ENCODE data around the gene AMPH. TPM values are rescaled to one million over a fixed set of nuclear protein-coding genes. Genes with fewer than 3 reads are reported as not detected.

Gene AMPH
- total and polyA plus RNA-seq, 3 donors from 2014 or later: 5.8 to 9.0 (median 7.6) TPM

- H3K4me3 ChIP-seq: no peak overlapping the region
- 68 to 71% methylated on average over 1 of the region's 1 CpG for WGBS, 2 donors
- no peaks in the 10 kb centered on the region for H3K9me3 ChIP-seq
- H3K4me1 ChIP-seq: no peaks in the 10 kb centered on the region
- no peaks in the 10 kb centered on the region for H3K36me3 ChIP-seq (ENCODE audit: low read depth, missing control alignments)
- DNase-seq: no peak
- intact Hi-C loops (cut with DNase I; ENCODE audit: low total_unique reads): no loop called here
- no peak for TF ChIP-seq CTCF (IDR thresholded peaks at IDR 0.05)
- TF ChIP-seq POLR2A (IDR thresholded peaks at IDR 0.05): no peak
- no peaks in the 10 kb centered on the region for H3K27me3 ChIP-seq
- no peak overlapping the region for H3K27ac ChIP-seq
Measured at GRCh38 chr7:38656968-38657367, 25.8 kb upstream of the AMPH start.

- 45 to 76% methylated on average over 13 to 35 of the region's 35 CpGs for WGBS, 2 donors
- no peak for DNase-seq
- Histone ChIP-seq H3K36me3 (ENCODE audit: low read depth, missing control alignments) (no peaks in the 10 kb centered on the region), H3K27ac (no peak overlapping the region), H3K27me3 (no peaks in the 10 kb centered on the region), H3K4me1 (no peaks in the 10 kb centered on the region), H3K4me3 (no peak overlapping the region), H3K9me3 (no peaks in the 10 kb centered on the region)
- no peak for TF ChIP-seq POLR2A (IDR thresholded peaks at IDR 0.05)
- TF ChIP-seq CTCF (IDR thresholded peaks at IDR 0.05): no peak
- intact Hi-C loops (cut with DNase I; ENCODE audit: low total_unique reads): no loop called here
Measured at GRCh38 chr7:38655833-38656774, 24.9 kb upstream of the AMPH start.

- Histone ChIP-seq H3K4me1 (no peaks in the 10 kb centered on the region), H3K27me3 (no peaks in the 10 kb centered on the region), H3K36me3 (ENCODE audit: low read depth, missing control alignments) (no peaks in the 10 kb centered on the region), H3K27ac (no peak overlapping the region), H3K4me3 (no peak overlapping the region), H3K9me3 (no peaks in the 10 kb centered on the region)
- TF ChIP-seq CTCF (IDR thresholded peaks at IDR 0.05): no peak
- no peak for TF ChIP-seq POLR2A (IDR thresholded peaks at IDR 0.05)
- 81 to 83% methylated on average over 5 to 6 of the region's 6 CpGs for WGBS, 2 donors
- no peak for DNase-seq
- intact Hi-C loops (cut with DNase I; ENCODE audit: low total_unique reads): no loop called here
Measured at GRCh38 chr7:38637957-38638356, 6.8 kb upstream of the AMPH start.

- H3K27me3 ChIP-seq: no peaks in the 10 kb centered on the region
- H3K4me3 ChIP-seq: no peak overlapping the region
- intact Hi-C loops (cut with DNase I; ENCODE audit: low total_unique reads): no loop called here
- no peak overlapping the region for H3K27ac ChIP-seq
- H3K4me1 ChIP-seq: no peaks in the 10 kb centered on the region
- no peaks in the 10 kb centered on the region for H3K36me3 ChIP-seq (ENCODE audit: low read depth, missing control alignments)
- no peaks in the 10 kb centered on the region for H3K9me3 ChIP-seq
- TF ChIP-seq CTCF (IDR thresholded peaks at IDR 0.05): no peak
- TF ChIP-seq POLR2A (IDR thresholded peaks at IDR 0.05): no peak
- 67 to 68% methylated on average over 2 of the region's 2 CpGs for WGBS, 2 donors
- DNase-seq: no peak
Measured at GRCh38 chr7:38632411-38632810, 1.2 kb upstream of the AMPH start.

All from testis (tissue), 3 donors.